Glutamatergic neuron (in vitro differentiated cells): ENCODE data around the gene NARS2. TPM values are rescaled to one million over a fixed set of nuclear protein-coding genes. Genes with fewer than 3 reads are reported as not detected.

Source experiments
- DNase-seq: peaks from one replicate; pipeline ENCODE4 v3.0.0; 2022
- H3K27ac Mint-ChIP-seq: one replicate; pipeline ENCODE4 v1.8.0; 2020; ENCODE audit warnings: mild to moderate bottlenecking, mixed read lengths, inconsistent platforms; ENCODE audit not compliant: unreplicated experiment
- H3K27me3 Mint-ChIP-seq: one replicate; pipeline ENCODE4 v1.8.0; 2020; ENCODE audit warnings: mild to moderate bottlenecking, moderate library complexity, mixed read lengths, inconsistent platforms; ENCODE audit not compliant: unreplicated experiment
- H3K36me3 Mint-ChIP-seq: one replicate; pipeline ENCODE4 v1.8.0; 2020; ENCODE audit warnings: mild to moderate bottlenecking, mixed read lengths, inconsistent platforms; ENCODE audit not compliant: unreplicated experiment
- H3K4me1 Mint-ChIP-seq: one replicate; pipeline ENCODE4 v1.8.0; 2020; ENCODE audit warnings: mild to moderate bottlenecking, low read depth, mixed read lengths, inconsistent platforms; ENCODE audit not compliant: unreplicated experiment
- H3K4me3 Mint-ChIP-seq: one replicate; pipeline ENCODE4 v1.8.0; 2020; ENCODE audit warnings: mild to moderate bottlenecking, mixed read lengths, inconsistent platforms; ENCODE audit not compliant: unreplicated experiment
- H3K9me3 Mint-ChIP-seq: one replicate; pipeline ENCODE4 v1.8.0; 2020; ENCODE audit warnings: mild to moderate bottlenecking, moderate library complexity, mixed read lengths, inconsistent platforms; ENCODE audit not compliant: unreplicated experiment
- CTCF ChIP-seq: fragments of 200-600 bp; sonication (generic); IDR thresholded peaks from one replicate; pipeline ENCODE4 v1.5.0; 2021; ENCODE audit not compliant: partially characterized antibody, unreplicated experiment
- total RNA-seq: library from RNA; stranded (reverse); fragmentation: NEBNext Ultra II Directional; extraction: Animal tissue kit (Norgen Biotek cat#: 25700); gene quantifications from one replicate; pipeline ENCODE4 v1.2.1, GENCODE V29; 2021; ENCODE audit not compliant: unreplicated experiment

NARS2 gene
- total RNA-seq, 1 donor from 2014 or later = 21.1 TPM

GRCh38 chr11:78535920-78536319 is 38.7 kb downstream of the NARS2 start:
- H3K27me3 Mint-ChIP-seq = no peaks in the 10 kb centered on the region
- no peak overlapping the region for H3K4me3 Mint-ChIP-seq
- no peak for DNase-seq
- TF ChIP-seq CTCF = no peak
- H3K36me3 Mint-ChIP-seq = no peaks in the 10 kb centered on the region
- H3K27ac Mint-ChIP-seq = no peak overlapping the region
- no peaks in the 10 kb centered on the region for H3K9me3 Mint-ChIP-seq
- no peaks in the 10 kb centered on the region for H3K4me1 Mint-ChIP-seq

- Mint-ChIP-seq H3K4me1 (no peaks in the 10 kb centered on the region), H3K4me3 (no peak overlapping the region), H3K36me3 (no peaks in the 10 kb centered on the region), H3K9me3 (no peaks in the 10 kb centered on the region), H3K27ac (no peak overlapping the region), H3K27me3 (no peaks in the 10 kb centered on the region)
- no peak for TF ChIP-seq CTCF
- DNase-seq = no peak
Observed at GRCh38 chr11:78535027-78535426, 39.6 kb downstream of the NARS2 start.

GRCh38 chr11:78533399-78533798 is 41.3 kb downstream of the NARS2 start:
- Mint-ChIP-seq H3K9me3 (no peaks in the 10 kb centered on the region), H3K36me3 (no peaks in the 10 kb centered on the region), H3K27me3 (no peaks in the 10 kb centered on the region), H3K4me1 (no peaks in the 10 kb centered on the region), H3K27ac (no peak overlapping the region), H3K4me3 (no peak overlapping the region)
- TF ChIP-seq CTCF = no peak
- no peak for DNase-seq

- Mint-ChIP-seq H3K27me3 (no peaks in the 10 kb centered on the region), H3K4me1 (no peaks in the 10 kb centered on the region), H3K36me3 (no peaks in the 10 kb centered on the region), H3K27ac (no peak overlapping the region), H3K4me3 (no peak overlapping the region), H3K9me3 (no peaks in the 10 kb centered on the region)
- no peak for DNase-seq
- no peak for TF ChIP-seq CTCF
Observed at GRCh38 chr11:78532991-78533390, 41.7 kb downstream of the NARS2 start.

- H3K9me3 Mint-ChIP-seq = no peaks in the 10 kb centered on the region
- no peak for DNase-seq
- no peaks in the 10 kb centered on the region for H3K36me3 Mint-ChIP-seq
- H3K27me3 Mint-ChIP-seq = no peaks in the 10 kb centered on the region
- no peak overlapping the region for H3K27ac Mint-ChIP-seq
- H3K4me3 Mint-ChIP-seq = no peak overlapping the region
- TF ChIP-seq CTCF = no peak
- no peaks in the 10 kb centered on the region for H3K4me1 Mint-ChIP-seq
Observed at GRCh38 chr11:78526497-78527146, 48.0 kb downstream of the NARS2 start.
